ACC112 (cell line): ENCODE data around the gene LRRIQ3.
"Not testable (repeated sequence)": the region's sequence is repeated elsewhere in the genome, so short reads cannot be mapped to it uniquely, and the experiment has no call there.

ENCODE experiments used
- H2AFZ ChIP-seq: fragments of 200-600 bp; sonication (generic); one replicate; pipeline ENCODE4 v1.6.0; 2017; ENCODE audit warnings: antibody characterized with exemption, low read length; ENCODE audit not compliant: unreplicated experiment
- H3K27ac ChIP-seq: fragments of 200-600 bp; sonication (generic); 2 replicates; pipeline ENCODE4 v1.5.1; 2014; ENCODE audit warnings: low read depth, mild to moderate bottlenecking, antibody characterized with exemption, low read length, moderate library complexity
- H3K27me3 ChIP-seq: fragments of 200-600 bp; sonication (generic); 2 replicates; pipeline ENCODE4 v1.6.1; 2014; ENCODE audit warnings: mild to moderate bottlenecking, antibody characterized with exemption, low read length, moderate library complexity, mixed read lengths; ENCODE audit not compliant: insufficient read depth
- H3K36me3 ChIP-seq: fragments of 200-600 bp; sonication (generic); 2 replicates; pipeline ENCODE4 v1.6.1; 2016; ENCODE audit warnings: mild to moderate bottlenecking, antibody characterized with exemption, low read length, moderate library complexity, mixed read lengths; ENCODE audit not compliant: insufficient read depth
- H3K4me1 ChIP-seq: fragments of 200-600 bp; sonication (generic); one replicate; pipeline ENCODE4 v1.6.1; 2016; ENCODE audit warnings: low read length, mixed read lengths; ENCODE audit not compliant: insufficient read depth, unreplicated experiment, control insufficient read depth
- H3K4me3 ChIP-seq: fragments of 200-600 bp; sonication (generic); 2 replicates; pipeline ENCODE4 v1.5.1; 2014; ENCODE audit warnings: mild to moderate bottlenecking, low read depth, low read length
- H3K79me2 ChIP-seq: fragments of 200-600 bp; sonication (generic); one replicate; pipeline ENCODE4 v1.6.0; 2016; ENCODE audit warnings: low read length; ENCODE audit not compliant: control insufficient read depth, unreplicated experiment, insufficient read depth

LRRIQ3 gene

DNA sequence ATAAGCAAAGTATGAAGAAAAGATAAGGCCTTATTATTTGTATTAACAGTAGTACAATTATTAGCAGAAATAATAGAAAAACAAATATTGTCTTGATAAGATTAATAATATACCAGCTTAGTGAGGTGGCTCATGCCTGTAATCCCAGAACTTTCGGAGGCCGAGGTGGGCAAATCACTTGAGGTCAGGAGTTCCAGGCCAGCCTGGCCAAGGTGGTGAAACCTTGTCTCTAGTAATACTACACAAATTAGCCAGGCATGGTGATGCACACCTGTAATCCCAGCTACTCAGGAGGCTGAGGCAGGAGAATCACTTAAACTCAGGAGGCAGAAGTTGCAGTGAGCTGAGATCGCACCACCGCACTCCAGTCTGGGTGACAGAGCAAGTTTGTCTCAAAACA lies 80.6 kb downstream of the LRRIQ3 start:
- H3K4me3 ChIP-seq, H3K27ac ChIP-seq, H3K27me3 ChIP-seq, H2AFZ ChIP-seq, H3K36me3 ChIP-seq, H3K79me2 ChIP-seq, H3K4me1 ChIP-seq: not testable (repeated sequence)

DNA sequence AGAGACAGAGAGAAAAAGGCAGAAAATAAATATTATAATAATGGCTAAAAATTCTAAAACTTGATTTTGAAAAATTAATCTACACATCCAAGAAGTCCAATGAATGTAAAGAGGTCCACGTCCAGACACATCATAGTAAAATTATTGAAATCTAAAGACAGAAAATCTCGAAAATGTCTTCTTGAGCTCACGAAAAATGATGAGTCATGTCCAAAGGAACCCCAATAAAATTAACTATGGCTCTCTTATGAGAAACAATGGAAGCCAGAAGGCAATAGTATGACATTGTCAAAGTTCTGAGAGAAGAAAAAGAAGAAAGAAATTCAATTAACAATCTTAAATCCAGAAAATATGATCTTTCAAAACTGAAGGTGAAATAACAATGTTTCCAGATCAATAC lies 84.6 kb downstream of the LRRIQ3 start:
- Histone ChIP-seq H3K36me3 (no peaks in the 10 kb centered on the region), H3K27ac (no peak overlapping the region), H3K4me3 (no peak overlapping the region), H3K79me2 (no peaks in the 10 kb centered on the region), H3K4me1 (no peaks in the 10 kb centered on the region), H3K27me3 (no peaks in the 10 kb centered on the region), H2AFZ (peak overlapping the region; percentile 32)

DNA sequence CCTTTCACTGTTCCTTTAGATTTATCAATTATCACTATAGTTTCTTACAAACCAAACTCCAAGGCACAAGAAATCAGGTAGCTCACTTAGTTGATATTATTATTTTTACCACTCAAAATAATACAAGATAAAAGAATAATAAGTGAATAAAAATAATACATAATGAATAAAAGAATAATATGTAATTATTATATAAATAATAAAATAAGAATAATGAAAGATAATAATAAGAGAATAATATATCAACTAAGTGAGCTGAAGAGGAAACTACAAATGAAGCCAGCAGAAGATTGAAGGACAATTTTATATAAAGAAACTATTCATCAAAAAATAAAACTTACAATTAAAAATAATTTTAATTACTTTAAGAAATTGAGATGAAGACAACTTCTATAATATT lies 90.6 kb downstream of the LRRIQ3 start:
- Histone ChIP-seq H3K36me3 (no peaks in the 10 kb centered on the region), H3K4me1 (no peaks in the 10 kb centered on the region), H3K27ac (no peak overlapping the region), H2AFZ (no peak overlapping the region), H3K27me3 (0 out of 2 replicates have a peak, but pooled peaks cover 3% of the 10 kb centered on the region), H3K4me3 (no peak overlapping the region), H3K79me2 (no peaks in the 10 kb centered on the region)

DNA sequence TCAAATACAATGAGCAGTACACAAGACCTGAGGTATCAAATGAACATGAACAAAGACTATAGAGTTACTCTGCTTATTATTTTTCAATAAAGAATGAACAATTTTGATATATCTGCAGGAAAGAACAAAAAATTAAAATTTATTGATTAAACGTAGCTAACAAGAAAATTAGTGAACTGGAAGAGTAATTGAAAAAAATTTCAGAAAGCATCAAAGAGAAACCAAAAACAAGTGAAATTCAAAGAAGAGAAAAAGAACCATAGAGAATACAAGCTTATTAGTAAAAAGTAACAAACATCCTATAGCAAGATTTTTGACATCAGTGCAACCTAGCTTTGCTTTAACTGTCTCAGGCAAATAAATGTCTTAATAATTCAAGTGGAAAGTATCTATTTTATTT lies 106.6 kb downstream of the LRRIQ3 start:
- Histone ChIP-seq H3K79me2 (no peaks in the 10 kb centered on the region), H2AFZ (no peak overlapping the region), H3K27me3 (no peaks in the 10 kb centered on the region), H3K4me3 (no peak overlapping the region), H3K36me3 (no peaks in the 10 kb centered on the region), H3K4me1 (no peaks in the 10 kb centered on the region), H3K27ac (no peak overlapping the region)

DNA sequence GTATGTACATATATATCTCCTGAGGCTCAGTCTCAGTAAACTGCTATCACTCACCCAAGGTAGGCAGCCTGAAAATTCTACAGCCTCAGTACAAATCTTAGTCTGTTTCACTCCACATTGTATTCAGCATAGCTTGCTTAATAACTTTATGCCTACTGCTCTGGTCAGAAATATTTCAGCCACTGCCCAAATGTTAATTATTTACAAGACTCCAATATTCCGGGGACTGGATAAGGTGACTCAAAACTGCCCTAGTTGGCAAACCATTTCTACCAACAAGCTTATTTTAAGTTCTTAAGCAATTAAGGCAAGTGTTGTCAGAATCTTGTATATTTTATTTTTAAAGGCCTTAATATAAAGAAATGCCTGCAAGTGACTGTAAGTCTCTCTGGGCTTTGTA lies 114.8 kb downstream of the LRRIQ3 start:
- H3K27me3 ChIP-seq = no peaks in the 10 kb centered on the region; the same call in 1 of the 2 replicates
- H3K27ac ChIP-seq = no peak overlapping the region
- no peak overlapping the region for H2AFZ ChIP-seq

DNA sequence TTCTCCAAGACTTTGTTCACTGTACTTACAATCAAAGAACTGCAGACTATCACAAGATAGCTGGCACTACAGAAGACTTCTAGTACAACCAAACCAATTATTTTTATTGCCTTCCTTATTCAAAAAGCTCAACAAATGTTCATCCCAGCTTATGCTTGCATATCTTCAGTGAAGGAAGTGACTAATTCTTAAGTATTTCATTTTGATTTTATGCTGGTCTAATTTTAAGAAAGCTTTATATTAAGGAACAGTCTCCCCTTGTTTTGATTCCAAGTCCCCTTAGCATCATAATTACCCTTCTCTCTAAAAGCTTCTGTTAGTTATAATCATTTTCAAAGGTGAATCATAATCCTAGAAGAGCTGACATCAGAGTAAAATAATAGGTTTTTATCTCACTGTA lies 132.9 kb downstream of the LRRIQ3 start:
- no peaks in the 10 kb centered on the region for H3K36me3 ChIP-seq
- H2AFZ ChIP-seq = no peak overlapping the region
- H3K4me3 ChIP-seq = no peak overlapping the region
- no peaks in the 10 kb centered on the region for H3K27me3 ChIP-seq
- H3K4me1 ChIP-seq = no peaks in the 10 kb centered on the region
- no peak overlapping the region for H3K27ac ChIP-seq
- no peaks in the 10 kb centered on the region for H3K79me2 ChIP-seq

More for the DNA sequence above, 114.8 kb downstream of the LRRIQ3 start:
- H3K79me2 ChIP-seq = no peaks in the 10 kb centered on the region
- H3K36me3 ChIP-seq = no peaks in the 10 kb centered on the region
- H3K4me1 ChIP-seq = no peaks in the 10 kb centered on the region
- H3K4me3 ChIP-seq = no peak overlapping the region

DNA sequence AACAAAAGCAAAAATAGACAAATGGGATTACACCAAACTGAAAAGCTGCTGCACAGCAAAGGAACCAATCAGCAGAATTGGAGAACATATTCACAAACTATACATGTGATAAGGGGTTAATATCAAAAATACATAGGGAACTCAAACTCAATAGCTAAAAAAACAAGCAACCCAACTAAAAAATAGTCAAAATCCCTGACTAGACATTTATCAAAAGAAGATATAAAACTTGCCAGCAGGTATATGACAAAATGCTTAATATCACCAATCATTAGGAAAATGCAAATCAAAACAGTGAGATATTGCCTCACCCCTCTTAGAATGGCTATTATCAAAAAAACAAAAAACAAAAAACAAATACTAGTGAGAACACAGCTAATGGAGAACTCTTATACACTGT lies 140.3 kb downstream of the LRRIQ3 start:
- Histone ChIP-seq H3K27me3 (no peaks in the 10 kb centered on the region), H3K4me3 (no peak overlapping the region), H3K4me1 (no peaks in the 10 kb centered on the region), H3K27ac (no peak overlapping the region), H3K79me2 (no peaks in the 10 kb centered on the region), H3K36me3 (no peaks in the 10 kb centered on the region), H2AFZ (no peak overlapping the region)

DNA sequence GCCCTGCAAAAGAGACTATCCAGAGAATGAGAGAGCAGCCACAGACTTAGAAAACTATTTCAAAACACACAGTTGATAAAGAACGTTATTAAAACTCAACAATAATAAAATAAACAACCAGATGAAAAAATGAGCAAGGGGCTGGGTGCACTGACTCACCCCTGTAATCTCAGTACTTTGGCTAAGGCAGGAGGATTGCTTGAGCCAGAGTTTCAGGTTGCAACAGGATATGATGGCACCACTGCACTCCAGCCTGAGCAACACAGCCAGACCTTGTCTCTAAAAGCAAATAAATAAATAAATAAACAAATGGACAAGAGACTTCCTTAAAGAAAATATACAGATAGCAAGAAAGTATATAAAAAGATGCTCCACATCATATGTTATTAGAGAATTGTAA lies 144.6 kb downstream of the LRRIQ3 start:
- no peaks in the 10 kb centered on the region for H3K36me3 ChIP-seq
- no peaks in the 10 kb centered on the region for H3K4me1 ChIP-seq
- no peaks in the 10 kb centered on the region for H3K79me2 ChIP-seq

DNA sequence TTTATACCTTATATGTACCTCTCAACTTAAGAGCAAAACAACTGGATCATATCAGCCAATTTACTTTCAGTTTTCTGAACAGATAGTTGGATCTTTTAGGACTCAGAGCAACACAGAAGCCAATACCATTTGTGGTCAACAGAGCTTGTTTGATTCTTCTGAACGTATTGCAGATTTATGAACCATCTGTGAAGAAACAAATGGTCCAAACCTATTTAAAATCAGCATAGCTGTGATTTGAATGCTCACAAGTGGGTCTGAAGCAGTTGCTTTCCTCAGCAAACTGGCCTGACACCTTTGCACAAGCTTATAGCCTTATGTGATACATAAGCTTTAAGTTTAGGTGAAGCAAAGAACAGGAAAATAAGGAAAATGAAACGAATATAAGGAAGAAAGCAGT lies 147.6 kb downstream of the LRRIQ3 start:
- H3K27ac ChIP-seq = no peak overlapping the region
- H2AFZ ChIP-seq = no peak overlapping the region
- no peaks in the 10 kb centered on the region for H3K27me3 ChIP-seq
- no peak overlapping the region for H3K4me3 ChIP-seq
- no peaks in the 10 kb centered on the region for H3K79me2 ChIP-seq
- no peaks in the 10 kb centered on the region for H3K4me1 ChIP-seq
- no peaks in the 10 kb centered on the region for H3K36me3 ChIP-seq

More for the DNA sequence above, 144.6 kb downstream of the LRRIQ3 start:
- Histone ChIP-seq H3K27me3 (no peaks in the 10 kb centered on the region), H3K4me3 (no peak overlapping the region), H3K27ac (no peak overlapping the region), H2AFZ (no peak overlapping the region)

DNA sequence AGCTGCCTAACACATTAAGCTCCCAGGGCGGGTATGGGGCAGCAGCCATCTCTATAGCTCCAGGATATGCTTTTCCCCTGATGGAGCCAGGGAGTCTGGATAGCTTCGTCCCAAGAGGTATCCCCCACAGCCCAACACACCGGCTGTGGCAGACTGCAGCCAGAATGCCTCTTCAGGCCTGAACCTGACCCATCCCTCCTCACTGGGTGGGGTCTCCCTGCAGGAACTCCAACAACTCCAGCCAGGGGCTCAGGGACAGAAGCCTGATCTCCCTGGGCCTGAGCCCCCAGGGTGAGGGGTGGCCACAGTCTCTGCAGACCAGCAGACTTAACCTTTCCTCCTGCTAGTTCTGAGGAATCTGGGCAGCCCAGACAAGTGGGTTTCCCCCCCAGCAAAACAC lies 159.9 kb downstream of the LRRIQ3 start:
- no peak overlapping the region for H3K4me3 ChIP-seq
- no peaks in the 10 kb centered on the region for H3K27me3 ChIP-seq
- no peak overlapping the region for H3K27ac ChIP-seq
- no peak overlapping the region for H2AFZ ChIP-seq
- H3K36me3 ChIP-seq = no peaks in the 10 kb centered on the region
- no peaks in the 10 kb centered on the region for H3K4me1 ChIP-seq
- no peaks in the 10 kb centered on the region for H3K79me2 ChIP-seq

DNA sequence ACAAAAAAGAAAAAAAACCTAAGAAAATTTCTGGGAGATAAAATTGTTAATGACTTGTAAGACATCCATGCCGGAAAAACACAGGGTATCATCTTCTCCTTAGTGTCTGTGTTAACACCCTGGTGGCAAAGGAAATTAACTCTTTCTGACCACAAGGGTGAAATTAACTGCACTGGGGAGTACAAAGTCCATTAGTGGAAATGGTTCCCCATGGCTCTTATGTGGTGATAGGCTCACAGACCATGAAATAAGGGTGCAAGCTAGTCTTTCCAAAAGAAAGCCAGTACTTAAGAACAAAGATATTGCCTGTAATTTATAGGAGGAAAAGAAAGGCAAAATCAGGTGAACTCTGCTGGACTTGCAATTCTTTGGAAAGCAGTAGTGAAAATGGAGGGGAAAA lies 185.4 kb downstream of the LRRIQ3 start:
- no peaks in the 10 kb centered on the region for H3K4me1 ChIP-seq
- no peak overlapping the region for H3K27ac ChIP-seq
- H3K4me3 ChIP-seq = no peak overlapping the region
- H3K27me3 ChIP-seq = no peaks in the 10 kb centered on the region
- H3K79me2 ChIP-seq = no peaks in the 10 kb centered on the region
- no peak overlapping the region for H2AFZ ChIP-seq
- no peaks in the 10 kb centered on the region for H3K36me3 ChIP-seq
